Activated T-cell treated with anti-CD3 and anti-CD28 coated beads, Interleukin-2, amount 50 U/mL, for 24 hours (primary cell): Measurements from ENCODE around the gene KCNE3.

ENCODE experiments used
- DNase-seq: peaks from one replicate; pipeline ENCODE4 v3.0.0-alpha.2; 2020
- H3K27ac Mint-ChIP-seq: 2 replicates; pipeline ENCODE4 v1.8.0; 2020; ENCODE audit warnings: mild to moderate bottlenecking, mixed read lengths
- H3K27me3 Mint-ChIP-seq: 2 replicates; pipeline ENCODE4 v1.8.0; 2020; ENCODE audit warnings: mixed read lengths
- H3K36me3 Mint-ChIP-seq: 2 replicates; pipeline ENCODE4 v1.8.0; 2020; ENCODE audit warnings: low read depth, mixed read lengths
- H3K4me1 Mint-ChIP-seq: 2 replicates; pipeline ENCODE4 v1.8.0; 2020; ENCODE audit warnings: low read depth, mixed read lengths
- H3K4me3 Mint-ChIP-seq: 2 replicates; pipeline ENCODE4 v1.8.0; 2020; ENCODE audit warnings: mild to moderate bottlenecking, moderate library complexity, mixed read lengths
- H3K9me3 Mint-ChIP-seq: 2 replicates; pipeline ENCODE4 v1.8.0; 2020; ENCODE audit warnings: mixed read lengths

The KCNE3 gene

GRCh38 chr11:74479732-74480123 lies 12.4 kb upstream of the KCNE3 start:
- Mint-ChIP-seq H3K27ac (no peak overlapping the region), H3K36me3 (no peaks in the 10 kb centered on the region), H3K9me3 (no peaks in the 10 kb centered on the region), H3K4me3 (no peak overlapping the region), H3K4me1 (peaks cover 2% of the 10 kb centered on the region), H3K27me3 (no peaks in the 10 kb centered on the region)
- no peak for DNase-seq

GRCh38 chr11:74478877-74479731 lies 11.8 kb upstream of the KCNE3 start:
- Mint-ChIP-seq H3K36me3 (no peaks in the 10 kb centered on the region), H3K9me3 (no peaks in the 10 kb centered on the region), H3K4me3 (no peak overlapping the region), H3K4me1 (no peaks in the 10 kb centered on the region), H3K27ac (no peak overlapping the region), H3K27me3 (no peaks in the 10 kb centered on the region)
- DNase-seq = no peak

GRCh38 chr11:74476536-74476935 lies 9.2 kb upstream of the KCNE3 start:
- Mint-ChIP-seq H3K27me3 (no peaks in the 10 kb centered on the region), H3K9me3 (no peaks in the 10 kb centered on the region), H3K4me1 (peaks cover 6% of the 10 kb centered on the region), H3K27ac (no peak overlapping the region), H3K36me3 (no peaks in the 10 kb centered on the region), H3K4me3 (no peak overlapping the region)
- no peak for DNase-seq

- no peak for DNase-seq
- Mint-ChIP-seq H3K27me3 (peaks cover 4% of the 10 kb centered on the region), H3K27ac (no peak overlapping the region), H3K36me3 (no peaks in the 10 kb centered on the region), H3K4me1 (peaks cover 6% of the 10 kb centered on the region), H3K4me3 (no peak overlapping the region), H3K9me3 (no peaks in the 10 kb centered on the region)
Observed at GRCh38 chr11:74474316-74474715, 7.0 kb upstream of the KCNE3 start.

GRCh38 chr11:74473382-74474173 lies 6.2 kb upstream of the KCNE3 start:
- peaks cover 6% of the 10 kb centered on the region for H3K4me1 Mint-ChIP-seq
- peaks cover 7% of the 10 kb centered on the region for H3K27me3 Mint-ChIP-seq
- H3K27ac Mint-ChIP-seq = no peak overlapping the region
- H3K9me3 Mint-ChIP-seq = no peaks in the 10 kb centered on the region
- H3K36me3 Mint-ChIP-seq = no peaks in the 10 kb centered on the region
- DNase-seq = no peak
- no peak overlapping the region for H3K4me3 Mint-ChIP-seq

- H3K27me3 Mint-ChIP-seq = peaks cover 20% of the 10 kb centered on the region
- H3K4me1 Mint-ChIP-seq = peaks cover 9% of the 10 kb centered on the region
- no peaks in the 10 kb centered on the region for H3K36me3 Mint-ChIP-seq
- H3K27ac Mint-ChIP-seq = no peak overlapping the region
- no peak overlapping the region for H3K4me3 Mint-ChIP-seq
- DNase-seq = no peak
- no peaks in the 10 kb centered on the region for H3K9me3 Mint-ChIP-seq
Observed at GRCh38 chr11:74471668-74472429, 4.5 kb upstream of the KCNE3 start.

- Mint-ChIP-seq H3K4me3 (no peak overlapping the region), H3K27me3 (peaks cover 28% of the 10 kb centered on the region), H3K4me1 (peaks cover 9% of the 10 kb centered on the region), H3K36me3 (no peaks in the 10 kb centered on the region), H3K27ac (no peak overlapping the region), H3K9me3 (no peaks in the 10 kb centered on the region)
- DNase-seq = no peak
Observed at GRCh38 chr11:74471037-74471436, 3.7 kb upstream of the KCNE3 start.

GRCh38 chr11:74470526-74470925 lies 3.2 kb upstream of the KCNE3 start:
- Mint-ChIP-seq H3K4me1 (peaks cover 9% of the 10 kb centered on the region), H3K36me3 (no peaks in the 10 kb centered on the region), H3K27me3 (peaks cover 33% of the 10 kb centered on the region), H3K4me3 (no peak overlapping the region), H3K27ac (no peak overlapping the region), H3K9me3 (no peaks in the 10 kb centered on the region)
- DNase-seq = no peak

- no peak overlapping the region for H3K4me3 Mint-ChIP-seq
- no peaks in the 10 kb centered on the region for H3K36me3 Mint-ChIP-seq
- peaks cover 40% of the 10 kb centered on the region for H3K27me3 Mint-ChIP-seq
- H3K4me1 Mint-ChIP-seq = peaks cover 9% of the 10 kb centered on the region
- no peaks in the 10 kb centered on the region for H3K9me3 Mint-ChIP-seq
- H3K27ac Mint-ChIP-seq = no peak overlapping the region
- no peak for DNase-seq
Observed at GRCh38 chr11:74468936-74469335, 1.6 kb upstream of the KCNE3 start.

- H3K9me3 Mint-ChIP-seq = no peaks in the 10 kb centered on the region
- H3K4me1 Mint-ChIP-seq = peaks cover 9% of the 10 kb centered on the region
- H3K36me3 Mint-ChIP-seq = no peaks in the 10 kb centered on the region
- no peak for DNase-seq
- H3K4me3 Mint-ChIP-seq = no peak overlapping the region
- H3K27me3 Mint-ChIP-seq = peaks cover 40% of the 10 kb centered on the region
- H3K27ac Mint-ChIP-seq = no peak overlapping the region
Observed at GRCh38 chr11:74468521-74468920, 1.2 kb upstream of the KCNE3 start.

- Mint-ChIP-seq H3K4me3 (no peak overlapping the region), H3K27ac (no peak overlapping the region), H3K36me3 (no peaks in the 10 kb centered on the region), H3K27me3 (peaks cover 40% of the 10 kb centered on the region), H3K9me3 (no peaks in the 10 kb centered on the region), H3K4me1 (peaks cover 9% of the 10 kb centered on the region)
- DNase-seq = no peak
Observed at GRCh38 chr11:74468058-74468457, 709 bp upstream of the KCNE3 start.

GRCh38 chr11:74465291-74465708 lies 2.0 kb downstream of the KCNE3 start:
- H3K4me1 Mint-ChIP-seq = peaks cover 3% of the 10 kb centered on the region
- no peak for DNase-seq
- H3K4me3 Mint-ChIP-seq = no peak overlapping the region
- no peaks in the 10 kb centered on the region for H3K36me3 Mint-ChIP-seq
- H3K27me3 Mint-ChIP-seq = peaks cover 36% of the 10 kb centered on the region
- H3K9me3 Mint-ChIP-seq = no peaks in the 10 kb centered on the region
- no peak overlapping the region for H3K27ac Mint-ChIP-seq

- no peak for DNase-seq
- H3K36me3 Mint-ChIP-seq = no peaks in the 10 kb centered on the region
- H3K27me3 Mint-ChIP-seq = peaks cover 36% of the 10 kb centered on the region
- H3K27ac Mint-ChIP-seq = no peak overlapping the region
- H3K4me3 Mint-ChIP-seq = no peak overlapping the region
- no peaks in the 10 kb centered on the region for H3K9me3 Mint-ChIP-seq
- peaks cover 3% of the 10 kb centered on the region for H3K4me1 Mint-ChIP-seq
Observed at GRCh38 chr11:74464746-74465145, 2.6 kb downstream of the KCNE3 start.

- Mint-ChIP-seq H3K9me3 (no peaks in the 10 kb centered on the region), H3K27me3 (peaks cover 30% of the 10 kb centered on the region)
Observed at GRCh38 chr11:74463216-74463615, 4.1 kb downstream of the KCNE3 start.

More at GRCh38 chr11:74463216-74463615, 4.1 kb downstream of the KCNE3 start:
- Mint-ChIP-seq H3K4me1 (peaks cover 3% of the 10 kb centered on the region), H3K4me3 (no peak overlapping the region), H3K27ac (no peak overlapping the region), H3K36me3 (no peaks in the 10 kb centered on the region)
- no peak for DNase-seq
